K562 (cell line): ENCODE data around the gene MAD1L1. TPM values are rescaled to one million over a fixed set of nuclear protein-coding genes. Genes with fewer than 3 reads are reported as not detected.

Experiments used
- ATAC-seq: fragments of 200-7000 bp; cut with Tn5 transposase; 3 replicates; pipeline ENCODE4 v1.9.1; 2020; ENCODE audit warnings: moderate library complexity
- BruUV-seq: library from RNA; stranded (reverse); fragments of 400-500 nt; replicated peaks from 2 replicates; lab custom pipeline; 2021; lab: Mats Ljungman, UMichigan
- CTCF ChIA-PET: fragments of 300-600 bp; formaldehyde crosslinking; extraction: SDS; loops from one replicate; lab custom pipeline; 2021; ENCODE audit warnings: low intra/inter-chr PET ratio; lab: Yijun Ruan, JAX
- POLR2A ChIA-PET: fragments of 300-600, 350-650 bp; sonication (Branson Sonifier 250); formaldehyde crosslinking; extraction: SDS; loops from one replicate; lab custom pipeline; 2021; ENCODE audit warnings: antibody characterized with exemption, inconsistent platforms; lab: Yijun Ruan, JAX
- DNase-seq, 4 experiments: peaks; one replicate each; pipeline versions ENCODE4 v3.0.0 to v3.0.0-alpha.2; 2011 to 2018; ENCODE audit warnings: low spot score in 3 of 4, mixed read lengths in 3 of 4; ENCODE audit errors: extremely low read depth in 1 of 4
- FAIRE-seq: peaks from 2 replicates; lab custom pipeline; 2011; peaks lifted over from hg19 to GRCh38; lab: Jason Lieb, UNC
- H2AFZ ChIP-seq: 2 replicates; pipeline ENCODE4 v1.6.0; 2011; ENCODE audit warnings: low read depth, low read length, control low read depth, inconsistent platforms
- H3K27ac ChIP-seq: fragments of 200-600 bp; 3 replicates; pipeline ENCODE4 v1.8.0; 2011; ENCODE audit warnings: low read depth, mild to moderate bottlenecking, control low read depth, inconsistent platforms, low read length, moderate library complexity, mixed read lengths; ENCODE audit errors: extremely low read depth
- H3K27me3 ChIP-seq, 2 experiments: fragments of 300-600 bp in 1 of 2; 2 replicates in 1 of 2; 3 replicates in 1 of 2; pipeline versions ENCODE4 v1.6.0 to v1.8.0; 2011; ENCODE audit warnings: inconsistent platforms in 2 of 2, low read length in 2 of 2, mild to moderate bottlenecking in 1 of 2, mixed read lengths in 1 of 2, moderate library complexity in 1 of 2; ENCODE audit not compliant: control insufficient read depth in 2 of 2, insufficient read depth in 2 of 2
- H3K36me3 ChIP-seq: fragments of 300-600 bp; 3 replicates; pipeline ENCODE4 v1.8.0; 2011; ENCODE audit warnings: mild to moderate bottlenecking, low read length, inconsistent platforms; ENCODE audit not compliant: control insufficient read depth, insufficient read depth
- H3K4me1 ChIP-seq, 2 experiments: fragments of 200-600 bp in 1 of 2; replicated peaks in 1 of 2; 2 replicates in 1 of 2; 3 replicates in 1 of 2; pipeline versions ENCODE4 v1.5.1 to v1.8.0; 2011; ENCODE audit warnings: inconsistent platforms in 2 of 2, low read length in 2 of 2, mild to moderate bottlenecking in 1 of 2, mixed read lengths in 1 of 2, moderate library complexity in 1 of 2; ENCODE audit not compliant: control insufficient read depth in 2 of 2, insufficient read depth in 2 of 2
- H3K4me2 ChIP-seq: 2 replicates; pipeline ENCODE4 v1.6.1; 2011; ENCODE audit warnings: low read length, control low read depth, inconsistent platforms, mixed read lengths; ENCODE audit not compliant: insufficient read depth
- H3K4me3 ChIP-seq: fragments of 200-600 bp; sonication (generic), shearing (Covaris generic); 2 replicates; pipeline ENCODE4 v1.5.1; 2016; ENCODE audit warnings: control low read depth, inconsistent platforms
- H3K79me2 ChIP-seq: fragments of 200-600 bp; 3 replicates; pipeline ENCODE4 v1.8.0; 2011; ENCODE audit warnings: low read length, inconsistent platforms; ENCODE audit not compliant: control insufficient read depth, insufficient read depth
- H3K9ac ChIP-seq, 2 experiments: 2 replicates each; pipeline versions ENCODE4 v1.6.0 to v1.6.1; 2011; ENCODE audit warnings: low read depth in 2 of 2, low read length in 2 of 2, control low read depth in 1 of 2, inconsistent platforms in 1 of 2, mild to moderate bottlenecking in 1 of 2, mixed read lengths in 1 of 2; ENCODE audit not compliant: insufficient read depth in 1 of 2
- H3K9me1 ChIP-seq: one replicate; pipeline ENCODE4 v1.6.0; 2011; ENCODE audit warnings: inconsistent platforms, mild to moderate bottlenecking, low read length, moderate library complexity; ENCODE audit not compliant: control insufficient read depth, insufficient read depth
- H3K9me3 ChIP-seq: replicated peaks from 2 replicates; pipeline ENCODE4 v1.5.1; 2011; ENCODE audit warnings: low read depth, low read length, inconsistent platforms; ENCODE audit not compliant: control insufficient read depth, insufficient read depth
- H4K20me1 ChIP-seq: replicated peaks from 2 replicates; pipeline ENCODE4 v1.6.1; 2011; ENCODE audit warnings: low read length, inconsistent platforms, mixed read lengths; ENCODE audit not compliant: control insufficient read depth, insufficient read depth
- BCL6 ChIP-seq: fragments of 250-450 bp; sonication (Bioruptor Pico); IDR thresholded peaks from 2 replicates; pipeline ENCODE4 v1.4.0; 2020
- C11orf30 ChIP-seq: fragments of 450-650 bp; IDR thresholded peaks from 2 replicates; pipeline ENCODE4 v1.6.1; 2016; ENCODE audit warnings: low read depth, mild to moderate bottlenecking
- DNMT1 ChIP-seq: fragments of 450-650 bp; IDR thresholded peaks from 2 replicates; pipeline ENCODE4 v1.6.1; 2016; ENCODE audit warnings: antibody characterized with exemption, mild to moderate bottlenecking
- EGR1 ChIP-seq: fragments of 450-650 bp; conservative IDR thresholded peaks from 2 replicates; pipeline ENCODE4 v1.6.1; 2017; ENCODE audit warnings: mild to moderate bottlenecking
- KLF16 ChIP-seq: IDR thresholded peaks from 2 replicates; pipeline ENCODE4 v1.6.1; 2016; ENCODE audit warnings: antibody characterized with exemption
- MIER1 ChIP-seq: fragments of 450-650 bp; IDR thresholded peaks from 2 replicates; pipeline ENCODE4 v1.6.1; 2016; ENCODE audit warnings: antibody characterized with exemption, mild to moderate bottlenecking, low read depth
- NR2C2 ChIP-seq, 2 experiments: fragments of 200-800 bp in 1 of 2; sonication (Bioruptor generic) in 1 of 2; sonication (generic) in 1 of 2; formaldehyde crosslinking in 1 of 2; IDR thresholded peaks; 2 replicates each; pipeline versions ENCODE4 v1.6.1 to v1.8.0; 2016 to 2022; ENCODE audit warnings: mild to moderate bottlenecking in 1 of 2, missing compliant biosample characterization in 1 of 2, missing genetic modification characterization in 1 of 2, missing genetic modification reagents in 1 of 2
- SMAD2 ChIP-seq: fragments of 150-350 bp; IDR thresholded peaks from 2 replicates; pipeline ENCODE4 v1.6.1; 2014; ENCODE audit warnings: low read depth, mild to moderate bottlenecking, low read length
- SMARCC2 ChIP-seq: fragments of 450-650 bp; IDR thresholded peaks from 2 replicates; pipeline ENCODE4 v1.6.1; 2017; ENCODE audit warnings: antibody characterized with exemption, moderate library complexity, mild to moderate bottlenecking, low read depth
- SRSF9 ChIP-seq: fragments of 200-400 bp; formaldehyde crosslinking; IDR thresholded peaks from 2 replicates; pipeline ENCODE4 v1.6.1; 2017; ENCODE audit warnings: low read depth, low read length, borderline replicate concordance
- ZKSCAN1 ChIP-seq: fragments of 150-350 bp; IDR thresholded peaks from 2 replicates; pipeline ENCODE4 v1.6.1; 2016; ENCODE audit warnings: low read depth, low read length
- WGBS: fragments of 100-300 bp; shearing (Covaris generic); methylation state at CpG from one replicate; pipeline ENCODE4 v1.1.6; 2016; ENCODE audit warnings: low coverage, mixed read lengths; ENCODE audit not compliant: insufficient coverage; ENCODE audit errors: missing lambda C conversion rate; 5-methylcytosine and 5-hydroxymethylcytosine counted together
- in situ Hi-C: fragments of 300-500 bp; cut with MboI; formaldehyde crosslinking; loops from 4 replicates; pipeline ENCODE4 v1.15.0; 2018; ENCODE audit warnings: inconsistent platforms, mixed read lengths
- intact Hi-C: fragments of 100-400 bp; cut with micrococcal nuclease; formaldehyde crosslinking; loops from 2 replicates; pipeline ENCODE4 v1.14.2; 2022
- polyA plus RNA-seq, 8 experiments: library from polyadenylated mRNA; depleted of rRNA in 4 of 8; stranded (reverse) in 5 of 8; unstranded in 3 of 8; fragments of >200 nt; fragmentation: Nextera tagmentation in 2 of 8; fragmentation: Illumina TruSeq in 1 of 8; extraction: Ambion mirVana in 2 of 8; extraction: Trizol in 1 of 8; gene quantifications; 2 replicates each; pipeline versions ENCODE4 v1.2.1 to v1.2.3, GENCODE V29; 2011 to 2014; ENCODE audit warnings: inconsistent platforms in 1 of 8, missing spikeins in 1 of 8
- total RNA-seq, 7 experiments: library from RNA; depleted of rRNA in 6 of 7; stranded (reverse); fragments of >200 nt in 6 of 7; fragmentation: Illumina TruSeq in 2 of 7; extraction: Trizol in 2 of 7; gene quantifications; 2 replicates each; pipeline versions ENCODE4 v1.2.1 to v1.2.3, GENCODE V29; 2011 to 2021; ENCODE audit warnings: low replicate concordance in 1 of 7
- TF ChIP-seq, protein P1 (sequence below): fragments of 250-450 bp; sonication (Bioruptor Pico); IDR thresholded peaks from 2 replicates; pipeline ENCODE4 v1.4.0; 2020; ENCODE audit warnings: mild to moderate bottlenecking, moderate library complexity, borderline replicate concordance
- TF ChIP-seq, protein P2 (sequence below), 2 experiments: fragments of 450-650 bp in 1 of 2; sonication (generic) in 1 of 2; formaldehyde crosslinking; conservative IDR thresholded peaks; 2 replicates each; pipeline versions ENCODE4 v1.4.0 to v1.8.1; 2020 to 2022; ENCODE audit warnings: mild to moderate bottlenecking in 1 of 2, missing genetic modification reagents in 1 of 2
- TF ChIP-seq, protein P3 (sequence below), 2 experiments: IDR thresholded peaks; 2 replicates each; pipeline ENCODE4 v1.6.1; 2012; ENCODE audit warnings: improper control_type of control experiment in 2 of 2, low read depth in 2 of 2, low read length in 2 of 2, borderline replicate concordance in 1 of 2

MAD1L1 gene
- total and polyA plus RNA-seq, 9 of the 15 experiments (the other 6 are each of a cell fraction or from before 2014, with no cell fraction given), result 1.7 to 89.7 (median 18.0) TPM

DNA sequence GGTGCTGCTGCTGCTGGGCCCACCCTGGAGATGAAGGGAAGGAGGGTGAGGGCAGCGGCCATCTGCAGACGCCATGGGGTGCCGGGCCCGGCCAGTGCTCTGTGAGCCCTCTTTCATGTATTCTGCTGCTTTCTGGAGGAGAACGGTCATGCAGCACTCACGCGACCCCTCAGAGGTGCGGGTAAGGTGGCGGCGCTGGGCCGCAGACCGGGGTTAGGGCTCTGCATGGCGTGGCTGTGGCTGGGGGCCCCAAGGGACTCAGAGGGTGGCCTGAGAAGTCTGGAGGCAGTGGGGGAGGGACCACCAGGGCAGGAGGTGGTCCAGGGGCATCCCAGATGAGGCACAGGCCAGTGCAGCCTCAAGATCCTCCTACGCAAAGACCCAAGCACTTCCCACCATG is 287.2 kb downstream of the MAD1L1 start:
- 79% methylated on average over 13 of the region's 14 CpGs for WGBS
- Histone ChIP-seq H3K9me1 (no peaks in the 10 kb centered on the region), H3K4me2 (no peak overlapping the region), H3K4me1 (peaks cover 16 to 75% of the 10 kb centered on the region in 2 experiments), H3K9me3 (no peaks in the 10 kb centered on the region), H4K20me1 (no peaks in the 10 kb centered on the region), H3K36me3 (no peaks in the 10 kb centered on the region), H3K27me3 (no peaks in the 10 kb centered on the region), H3K79me2 (no peaks in the 10 kb centered on the region), H3K27ac (no peak overlapping the region), H3K4me3 (no peak overlapping the region), H3K9ac (no peak overlapping the region), H2AFZ (no peak overlapping the region)
- in situ Hi-C loops (no loop called here), intact Hi-C loops (no loop called here)
- POLR2A ChIA-PET, result no interaction called here
- no peak for FAIRE-seq
- CTCF ChIA-PET, result no interaction called here
- BruUV-seq, result no TSS peak
- ATAC-seq, result no peak
- TF ChIP-seq SMARCC2 (no peak), EGR1 (no peak), NR2C2 (CRISPR knock-in tag; IDR thresholded peaks at IDR 0.05) (no peak), NR2C2 (tag; IDR thresholded peaks at IDR 0.05) (no peak), SMAD2 (no peak), MIER1 (no peak), DNMT1 (no peak), C11orf30 (no peak), SRSF9 (no peak), ZKSCAN1 (no peak), KLF16 (no peak), BCL6 (no peak)
- TF ChIP-seq, protein P1, sequence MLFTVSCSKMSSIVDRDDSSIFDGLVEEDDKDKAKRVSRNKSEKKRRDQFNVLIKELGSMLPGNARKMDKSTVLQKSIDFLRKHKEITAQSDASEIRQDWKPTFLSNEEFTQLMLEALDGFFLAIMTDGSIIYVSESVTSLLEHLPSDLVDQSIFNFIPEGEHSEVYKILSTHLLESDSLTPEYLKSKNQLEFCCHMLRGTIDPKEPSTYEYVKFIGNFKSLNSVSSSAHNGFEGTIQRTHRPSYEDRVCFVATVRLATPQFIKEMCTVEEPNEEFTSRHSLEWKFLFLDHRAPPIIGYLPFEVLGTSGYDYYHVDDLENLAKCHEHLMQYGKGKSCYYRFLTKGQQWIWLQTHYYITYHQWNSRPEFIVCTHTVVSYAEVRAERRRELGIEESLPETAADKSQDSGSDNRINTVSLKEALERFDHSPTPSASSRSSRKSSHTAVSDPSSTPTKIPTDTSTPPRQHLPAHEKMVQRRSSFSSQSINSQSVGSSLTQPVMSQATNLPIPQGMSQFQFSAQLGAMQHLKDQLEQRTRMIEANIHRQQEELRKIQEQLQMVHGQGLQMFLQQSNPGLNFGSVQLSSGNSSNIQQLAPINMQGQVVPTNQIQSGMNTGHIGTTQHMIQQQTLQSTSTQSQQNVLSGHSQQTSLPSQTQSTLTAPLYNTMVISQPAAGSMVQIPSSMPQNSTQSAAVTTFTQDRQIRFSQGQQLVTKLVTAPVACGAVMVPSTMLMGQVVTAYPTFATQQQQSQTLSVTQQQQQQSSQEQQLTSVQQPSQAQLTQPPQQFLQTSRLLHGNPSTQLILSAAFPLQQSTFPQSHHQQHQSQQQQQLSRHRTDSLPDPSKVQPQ (CRISPR knock-in tag), result no peak
- TF ChIP-seq, protein P2, sequence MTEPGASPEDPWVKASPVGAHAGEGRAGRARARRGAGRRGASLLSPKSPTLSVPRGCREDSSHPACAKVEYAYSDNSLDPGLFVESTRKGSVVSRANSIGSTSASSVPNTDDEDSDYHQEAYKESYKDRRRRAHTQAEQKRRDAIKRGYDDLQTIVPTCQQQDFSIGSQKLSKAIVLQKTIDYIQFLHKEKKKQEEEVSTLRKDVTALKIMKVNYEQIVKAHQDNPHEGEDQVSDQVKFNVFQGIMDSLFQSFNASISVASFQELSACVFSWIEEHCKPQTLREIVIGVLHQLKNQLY (CRISPR knock-in tag; conservative IDR thresholded peaks at IDR 0.05), result no peak
- TF ChIP-seq, protein P3, sequence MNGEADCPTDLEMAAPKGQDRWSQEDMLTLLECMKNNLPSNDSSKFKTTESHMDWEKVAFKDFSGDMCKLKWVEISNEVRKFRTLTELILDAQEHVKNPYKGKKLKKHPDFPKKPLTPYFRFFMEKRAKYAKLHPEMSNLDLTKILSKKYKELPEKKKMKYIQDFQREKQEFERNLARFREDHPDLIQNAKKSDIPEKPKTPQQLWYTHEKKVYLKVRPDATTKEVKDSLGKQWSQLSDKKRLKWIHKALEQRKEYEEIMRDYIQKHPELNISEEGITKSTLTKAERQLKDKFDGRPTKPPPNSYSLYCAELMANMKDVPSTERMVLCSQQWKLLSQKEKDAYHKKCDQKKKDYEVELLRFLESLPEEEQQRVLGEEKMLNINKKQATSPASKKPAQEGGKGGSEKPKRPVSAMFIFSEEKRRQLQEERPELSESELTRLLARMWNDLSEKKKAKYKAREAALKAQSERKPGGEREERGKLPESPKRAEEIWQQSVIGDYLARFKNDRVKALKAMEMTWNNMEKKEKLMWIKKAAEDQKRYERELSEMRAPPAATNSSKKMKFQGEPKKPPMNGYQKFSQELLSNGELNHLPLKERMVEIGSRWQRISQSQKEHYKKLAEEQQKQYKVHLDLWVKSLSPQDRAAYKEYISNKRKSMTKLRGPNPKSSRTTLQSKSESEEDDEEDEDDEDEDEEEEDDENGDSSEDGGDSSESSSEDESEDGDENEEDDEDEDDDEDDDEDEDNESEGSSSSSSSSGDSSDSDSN (IDR thresholded peaks at IDR 0.05; ENCODE audit: borderline replicate concordance in 1 of 2, low read depth in 2 of 2, low read length in 2 of 2), result no peak
- DNase-seq, result no peak
